K562 (cell line): ENCODE data around the gene SDK1. TPM values are rescaled to one million over a fixed set of nuclear protein-coding genes. Genes with fewer than 3 reads are reported as not detected.
"Not testable (repeated sequence)": the region's sequence is repeated elsewhere in the genome, so short reads cannot be mapped to it uniquely, and the experiment has no call there.

Experiments used
- ATAC-seq: fragments of 200-7000 bp; cut with Tn5 transposase; 3 replicates; pipeline ENCODE4 v1.9.1; 2020; ENCODE audit warnings: moderate library complexity
- BruUV-seq: library from RNA; stranded (reverse); fragments of 400-500 nt; replicated peaks from 2 replicates; lab custom pipeline; 2021; lab: Mats Ljungman, UMichigan
- CTCF ChIA-PET: fragments of 300-600 bp; formaldehyde crosslinking; extraction: SDS; loops from one replicate; lab custom pipeline; 2021; ENCODE audit warnings: low intra/inter-chr PET ratio; lab: Yijun Ruan, JAX
- POLR2A ChIA-PET: fragments of 300-600, 350-650 bp; sonication (Branson Sonifier 250); formaldehyde crosslinking; extraction: SDS; loops from one replicate; lab custom pipeline; 2021; ENCODE audit warnings: antibody characterized with exemption, inconsistent platforms; lab: Yijun Ruan, JAX
- DNase-seq, 4 experiments: peaks; one replicate each; pipeline versions ENCODE4 v3.0.0 to v3.0.0-alpha.2; 2011 to 2018; ENCODE audit warnings: low spot score in 3 of 4, mixed read lengths in 3 of 4; ENCODE audit errors: extremely low read depth in 1 of 4
- FAIRE-seq: peaks from 2 replicates; lab custom pipeline; 2011; peaks lifted over from hg19 to GRCh38; lab: Jason Lieb, UNC
- H2AFZ ChIP-seq: 2 replicates; pipeline ENCODE4 v1.6.0; 2011; ENCODE audit warnings: low read depth, low read length, control low read depth, inconsistent platforms
- H3K27ac ChIP-seq: fragments of 200-600 bp; 3 replicates; pipeline ENCODE4 v1.8.0; 2011; ENCODE audit warnings: low read depth, mild to moderate bottlenecking, control low read depth, inconsistent platforms, low read length, moderate library complexity, mixed read lengths; ENCODE audit errors: extremely low read depth
- H3K27me3 ChIP-seq, 2 experiments: fragments of 300-600 bp in 1 of 2; 2 replicates in 1 of 2; 3 replicates in 1 of 2; pipeline versions ENCODE4 v1.6.0 to v1.8.0; 2011; ENCODE audit warnings: inconsistent platforms in 2 of 2, low read length in 2 of 2, mild to moderate bottlenecking in 1 of 2, mixed read lengths in 1 of 2, moderate library complexity in 1 of 2; ENCODE audit not compliant: control insufficient read depth in 2 of 2, insufficient read depth in 2 of 2
- H3K36me3 ChIP-seq: fragments of 300-600 bp; 3 replicates; pipeline ENCODE4 v1.8.0; 2011; ENCODE audit warnings: mild to moderate bottlenecking, low read length, inconsistent platforms; ENCODE audit not compliant: control insufficient read depth, insufficient read depth
- H3K4me1 ChIP-seq, 2 experiments: fragments of 200-600 bp in 1 of 2; replicated peaks in 1 of 2; 2 replicates in 1 of 2; 3 replicates in 1 of 2; pipeline versions ENCODE4 v1.5.1 to v1.8.0; 2011; ENCODE audit warnings: inconsistent platforms in 2 of 2, low read length in 2 of 2, mild to moderate bottlenecking in 1 of 2, mixed read lengths in 1 of 2, moderate library complexity in 1 of 2; ENCODE audit not compliant: control insufficient read depth in 2 of 2, insufficient read depth in 2 of 2
- H3K4me2 ChIP-seq: 2 replicates; pipeline ENCODE4 v1.6.1; 2011; ENCODE audit warnings: low read length, control low read depth, inconsistent platforms, mixed read lengths; ENCODE audit not compliant: insufficient read depth
- H3K4me3 ChIP-seq: fragments of 200-600 bp; sonication (generic), shearing (Covaris generic); 2 replicates; pipeline ENCODE4 v1.5.1; 2016; ENCODE audit warnings: control low read depth, inconsistent platforms
- H3K79me2 ChIP-seq: fragments of 200-600 bp; 3 replicates; pipeline ENCODE4 v1.8.0; 2011; ENCODE audit warnings: low read length, inconsistent platforms; ENCODE audit not compliant: control insufficient read depth, insufficient read depth
- H3K9ac ChIP-seq, 2 experiments: 2 replicates each; pipeline versions ENCODE4 v1.6.0 to v1.6.1; 2011; ENCODE audit warnings: low read depth in 2 of 2, low read length in 2 of 2, control low read depth in 1 of 2, inconsistent platforms in 1 of 2, mild to moderate bottlenecking in 1 of 2, mixed read lengths in 1 of 2; ENCODE audit not compliant: insufficient read depth in 1 of 2
- H3K9me1 ChIP-seq: one replicate; pipeline ENCODE4 v1.6.0; 2011; ENCODE audit warnings: inconsistent platforms, mild to moderate bottlenecking, low read length, moderate library complexity; ENCODE audit not compliant: control insufficient read depth, insufficient read depth
- H3K9me3 ChIP-seq: replicated peaks from 2 replicates; pipeline ENCODE4 v1.5.1; 2011; ENCODE audit warnings: low read depth, low read length, inconsistent platforms; ENCODE audit not compliant: control insufficient read depth, insufficient read depth
- H4K20me1 ChIP-seq: replicated peaks from 2 replicates; pipeline ENCODE4 v1.6.1; 2011; ENCODE audit warnings: low read length, inconsistent platforms, mixed read lengths; ENCODE audit not compliant: control insufficient read depth, insufficient read depth
- RBM22 ChIP-seq: fragments of 200-400 bp; formaldehyde crosslinking; IDR thresholded peaks from 2 replicates; pipeline ENCODE4 v1.6.1; 2018; ENCODE audit warnings: low read length, low read depth; ENCODE audit not compliant: poor library complexity, severe bottlenecking
- WGBS: fragments of 100-300 bp; shearing (Covaris generic); methylation state at CpG from one replicate; pipeline ENCODE4 v1.1.6; 2016; ENCODE audit warnings: low coverage, mixed read lengths; ENCODE audit not compliant: insufficient coverage; ENCODE audit errors: missing lambda C conversion rate; 5-methylcytosine and 5-hydroxymethylcytosine counted together
- in situ Hi-C: fragments of 300-500 bp; cut with MboI; formaldehyde crosslinking; loops from 4 replicates; pipeline ENCODE4 v1.15.0; 2018; ENCODE audit warnings: inconsistent platforms, mixed read lengths
- intact Hi-C: fragments of 100-400 bp; cut with micrococcal nuclease; formaldehyde crosslinking; loops from 2 replicates; pipeline ENCODE4 v1.14.2; 2022
- polyA plus RNA-seq, 8 experiments: library from polyadenylated mRNA; depleted of rRNA in 4 of 8; stranded (reverse) in 5 of 8; unstranded in 3 of 8; fragments of >200 nt; fragmentation: Nextera tagmentation in 2 of 8; fragmentation: Illumina TruSeq in 1 of 8; extraction: Ambion mirVana in 2 of 8; extraction: Trizol in 1 of 8; gene quantifications; 2 replicates each; pipeline versions ENCODE4 v1.2.1 to v1.2.3, GENCODE V29; 2011 to 2014; ENCODE audit warnings: inconsistent platforms in 1 of 8, missing spikeins in 1 of 8
- total RNA-seq, 7 experiments: library from RNA; depleted of rRNA in 6 of 7; stranded (reverse); fragments of >200 nt in 6 of 7; fragmentation: Illumina TruSeq in 2 of 7; extraction: Trizol in 2 of 7; gene quantifications; 2 replicates each; pipeline versions ENCODE4 v1.2.1 to v1.2.3, GENCODE V29; 2011 to 2021; ENCODE audit warnings: low replicate concordance in 1 of 7
- TF ChIP-seq, protein P1 (sequence below): fragments of 250-450 bp; sonication (Bioruptor Pico); IDR thresholded peaks from 2 replicates; pipeline ENCODE4 v1.4.0; 2020

SDK1 gene
- total and polyA plus RNA-seq, 9 of the 15 experiments (the other 6 are each of a cell fraction or from before 2014, with no cell fraction given), result 0.16 TPM; not detected in 8

GRCh38 chr7:4261601-4261960, 960.5 kb downstream of the SDK1 start:
- Histone ChIP-seq H3K79me2 (no peaks in the 10 kb centered on the region), H4K20me1 (no peaks in the 10 kb centered on the region), H3K4me2 (no peak overlapping the region), H3K4me3 (no peak overlapping the region), H2AFZ (no peak overlapping the region), H3K27me3 (peaks cover 2 to 29% of the 10 kb centered on the region in 2 experiments; a peak in 2 of 5 replicates), H3K36me3 (no peaks in the 10 kb centered on the region), H3K27ac (no peak overlapping the region), H3K4me1 (no peaks in the 10 kb centered on the region), H3K9ac (no peak overlapping the region), H3K9me1 (no peaks in the 10 kb centered on the region), H3K9me3 (no peaks in the 10 kb centered on the region)
- intact Hi-C loops (no loop called here), in situ Hi-C loops (no loop called here)
- BruUV-seq, result no TSS peak
- CTCF ChIA-PET, result no interaction called here
- no peak for TF ChIP-seq RBM22
- TF ChIP-seq, protein P1, sequence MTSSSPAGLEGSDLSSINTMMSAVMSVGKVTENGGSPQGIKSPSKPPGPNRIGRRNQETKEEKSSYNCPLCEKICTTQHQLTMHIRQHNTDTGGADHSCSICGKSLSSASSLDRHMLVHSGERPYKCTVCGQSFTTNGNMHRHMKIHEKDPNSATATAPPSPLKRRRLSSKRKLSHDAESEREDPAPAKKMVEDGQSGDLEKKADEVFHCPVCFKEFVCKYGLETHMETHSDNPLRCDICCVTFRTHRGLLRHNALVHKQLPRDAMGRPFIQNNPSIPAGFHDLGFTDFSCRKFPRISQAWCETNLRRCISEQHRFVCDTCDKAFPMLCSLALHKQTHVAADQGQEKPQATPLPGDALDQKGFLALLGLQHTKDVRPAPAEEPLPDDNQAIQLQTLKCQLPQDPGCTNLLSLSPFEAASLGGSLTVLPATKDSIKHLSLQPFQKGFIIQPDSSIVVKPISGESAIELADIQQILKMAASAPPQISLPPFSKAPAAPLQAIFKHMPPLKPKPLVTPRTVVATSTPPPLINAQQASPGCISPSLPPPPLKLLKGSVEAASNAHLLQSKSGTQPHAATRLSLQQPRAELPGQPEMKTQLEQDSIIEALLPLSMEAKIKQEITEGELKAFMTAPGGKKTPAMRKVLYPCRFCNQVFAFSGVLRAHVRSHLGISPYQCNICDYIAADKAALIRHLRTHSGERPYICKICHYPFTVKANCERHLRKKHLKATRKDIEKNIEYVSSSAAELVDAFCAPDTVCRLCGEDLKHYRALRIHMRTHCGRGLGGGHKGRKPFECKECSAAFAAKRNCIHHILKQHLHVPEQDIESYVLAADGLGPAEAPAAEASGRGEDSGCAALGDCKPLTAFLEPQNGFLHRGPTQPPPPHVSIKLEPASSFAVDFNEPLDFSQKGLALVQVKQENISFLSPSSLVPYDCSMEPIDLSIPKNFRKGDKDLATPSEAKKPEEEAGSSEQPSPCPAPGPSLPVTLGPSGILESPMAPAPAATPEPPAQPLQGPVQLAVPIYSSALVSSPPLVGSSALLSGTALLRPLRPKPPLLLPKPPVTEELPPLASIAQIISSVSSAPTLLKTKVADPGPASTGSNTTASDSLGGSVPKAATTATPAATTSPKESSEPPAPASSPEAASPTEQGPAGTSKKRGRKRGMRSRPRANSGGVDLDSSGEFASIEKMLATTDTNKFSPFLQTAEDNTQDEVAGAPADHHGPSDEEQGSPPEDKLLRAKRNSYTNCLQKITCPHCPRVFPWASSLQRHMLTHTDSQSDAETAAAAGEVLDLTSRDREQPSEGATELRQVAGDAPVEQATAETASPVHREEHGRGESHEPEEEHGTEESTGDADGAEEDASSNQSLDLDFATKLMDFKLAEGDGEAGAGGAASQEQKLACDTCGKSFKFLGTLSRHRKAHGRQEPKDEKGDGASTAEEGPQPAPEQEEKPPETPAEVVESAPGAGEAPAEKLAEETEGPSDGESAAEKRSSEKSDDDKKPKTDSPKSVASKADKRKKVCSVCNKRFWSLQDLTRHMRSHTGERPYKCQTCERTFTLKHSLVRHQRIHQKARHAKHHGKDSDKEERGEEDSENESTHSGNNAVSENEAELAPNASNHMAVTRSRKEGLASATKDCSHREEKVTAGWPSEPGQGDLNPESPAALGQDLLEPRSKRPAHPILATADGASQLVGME, result no peak
- FAIRE-seq (no peak), ATAC-seq (no peak), DNase-seq (no peak)
- WGBS, result 2% methylated on average over 11 of the region's 11 CpGs
- POLR2A ChIA-PET, result no interaction called here

DNA sequence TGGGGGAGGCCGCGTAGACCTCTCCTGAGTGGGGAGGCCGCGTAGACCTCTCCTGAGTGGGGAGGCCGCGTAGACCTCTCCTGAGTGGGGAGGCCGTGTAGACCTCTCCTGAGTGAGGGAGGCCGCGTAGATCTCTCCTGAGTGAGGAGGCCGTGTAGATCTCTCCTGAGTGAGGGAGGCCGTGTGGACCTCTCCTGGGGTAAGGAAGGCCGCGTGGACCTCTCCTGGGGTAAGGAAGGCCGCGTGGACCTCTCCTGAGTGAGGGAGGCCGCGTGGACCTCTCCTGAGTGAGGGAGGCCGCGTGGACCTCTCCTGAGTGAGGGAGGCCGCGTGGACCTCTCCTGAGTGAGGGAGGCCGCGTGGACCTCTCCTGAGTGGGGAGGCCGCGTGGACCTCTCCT, 963.2 kb downstream of the SDK1 start:
- H4K20me1 ChIP-seq, ATAC-seq, H3K79me2 ChIP-seq, H2AFZ ChIP-seq, H3K27ac ChIP-seq, H3K9me1 ChIP-seq, POLR2A ChIA-PET, DNase-seq, intact Hi-C loops, H3K36me3 ChIP-seq, CTCF ChIA-PET, H3K4me2 ChIP-seq, H3K9me3 ChIP-seq, in situ Hi-C loops, H3K9ac ChIP-seq, H3K4me3 ChIP-seq, H3K4me1 ChIP-seq, BruUV-seq, FAIRE-seq: not testable (repeated sequence)
- peaks cover 7 to 47% of the 10 kb centered on the region in 2 experiments; a peak in 3 of 5 replicates for H3K27me3 ChIP-seq
- 45% methylated on average over 6 of the region's 25 CpGs for WGBS
